Fibroblast of lung (primary cell): ENCODE measurements around the gene PPP2R2D. TPM values are rescaled to one million over a fixed set of nuclear protein-coding genes. Genes with fewer than 3 reads are reported as not detected.

ENCODE experiments used
- DNase-seq, 2 donors: peaks; one replicate each; pipeline versions ENCODE4 v3.0.0 to v3.0.0-alpha.2; 2010; ENCODE audit warnings: low read depth in 2 of 2
- H2AFZ ChIP-seq: 2 replicates; pipeline ENCODE4 v1.5.1; 2012; ENCODE audit warnings: low read length, control low read depth, inconsistent platforms
- H3K27ac ChIP-seq: 2 replicates; pipeline ENCODE4 v1.5.1; 2011; ENCODE audit warnings: low read length, control low read depth; ENCODE audit not compliant: insufficient read depth
- H3K27me3 ChIP-seq: 2 replicates; pipeline ENCODE4 v1.5.1; 2011; ENCODE audit warnings: mild to moderate bottlenecking, low read length; ENCODE audit not compliant: control insufficient read depth, insufficient read depth
- H3K36me3 ChIP-seq: 2 replicates; pipeline ENCODE4 v1.5.1; 2011; ENCODE audit warnings: low read length; ENCODE audit not compliant: control insufficient read depth, insufficient read depth
- H3K4me1 ChIP-seq: 2 replicates; pipeline ENCODE4 v1.5.1; 2011; ENCODE audit warnings: low read length; ENCODE audit not compliant: control insufficient read depth, insufficient read depth; ENCODE audit errors: extremely low read depth
- H3K4me2 ChIP-seq: 2 replicates; pipeline ENCODE4 v1.5.1; 2011; ENCODE audit warnings: low read length, control low read depth; ENCODE audit not compliant: insufficient read depth; ENCODE audit errors: extremely low read depth
- H3K4me3 ChIP-seq, 4 experiments: fragments of 200-600 bp in 1 of 4; sonication (generic) in 1 of 4; replicated peaks in 1 of 4; 2 replicates each; pipeline ENCODE4 v1.5.1; 2011 to 2016; ENCODE audit warnings: low read length in 4 of 4, low read depth in 3 of 4, mild to moderate bottlenecking in 3 of 4, control low read depth in 2 of 4, inconsistent platforms in 1 of 4, mixed read lengths in 1 of 4; ENCODE audit not compliant: insufficient read depth in 1 of 4; ENCODE audit errors: control extremely low read depth in 1 of 4
- H3K79me2 ChIP-seq: 2 replicates; pipeline ENCODE4 v1.5.1; 2012; ENCODE audit warnings: mild to moderate bottlenecking, low read length, inconsistent platforms; ENCODE audit not compliant: control insufficient read depth, insufficient read depth
- H3K9ac ChIP-seq: 2 replicates; pipeline ENCODE4 v1.5.1; 2011; ENCODE audit warnings: mild to moderate bottlenecking, low read length, control low read depth; ENCODE audit not compliant: insufficient read depth
- H3K9me3 ChIP-seq: 2 replicates; pipeline ENCODE4 v1.5.1; 2012; ENCODE audit warnings: low read depth, low read length; ENCODE audit not compliant: control insufficient read depth, insufficient read depth
- H4K20me1 ChIP-seq: 2 replicates; pipeline ENCODE4 v1.5.1; 2011; ENCODE audit warnings: low read length; ENCODE audit not compliant: control insufficient read depth, insufficient read depth; ENCODE audit errors: extremely low read depth
- CTCF ChIP-seq, 2 donors: IDR thresholded peaks in 1 of 2; conservative IDR thresholded peaks in 1 of 2; 1 replicate in 1 of 2; 2 replicates in 1 of 2; pipeline ENCODE4 v1.5.1; 2011 to 2012; ENCODE audit warnings: low read length in 2 of 2, control low read depth in 1 of 2, inconsistent platforms in 1 of 2, low read depth in 1 of 2, mild to moderate bottlenecking in 1 of 2
- EZH2 ChIP-seq: IDR thresholded peaks from 2 replicates; pipeline ENCODE4 v1.5.1; 2012; ENCODE audit warnings: low read length, control low read depth, mild to moderate bottlenecking; ENCODE audit errors: missing control alignments
- polyA plus RNA-seq, 2 donors: library from polyadenylated mRNA; depleted of rRNA in 1 of 2; stranded (reverse) in 1 of 2; unstranded in 1 of 2; fragments of >200 nt; gene quantifications; 2 replicates each; pipeline ENCODE4 v1.2.1, GENCODE V29; 2011 to 2012; ENCODE audit warnings: missing spikeins in 1 of 2
- total RNA-seq: library from RNA; depleted of rRNA; stranded (reverse); fragments of >200 nt; gene quantifications from 2 replicates; pipeline ENCODE4 v1.2.1, GENCODE V29; 2014

PPP2R2D gene
- total and polyA plus RNA-seq, 2 donors (not counting 1 experiment from before 2014, with no cell fraction given): 23.3 to 25.4 TPM

- no peaks in the 10 kb centered on the region for H4K20me1 ChIP-seq
- no peaks in the 10 kb centered on the region for H3K27me3 ChIP-seq
- H3K9me3 ChIP-seq: no peaks in the 10 kb centered on the region
Observed at GRCh38 chr10:131930586-131931330, 29.9 kb downstream of the PPP2R2D start.

GRCh38 chr10:131931981-131932380 is 31.2 kb downstream of the PPP2R2D start:
- no peak for DNase-seq

More at GRCh38 chr10:131930586-131931330, 29.9 kb downstream of the PPP2R2D start:
- peaks cover 9% of the 10 kb centered on the region for H3K4me1 ChIP-seq
- TF ChIP-seq CTCF (conservative IDR thresholded peaks at IDR 0.05 in 1 of 2, IDR thresholded peaks at IDR 0.05 in 1 of 2; ENCODE audit: low read depth in 1 of 2, low read length in 2 of 2): no peak
- TF ChIP-seq EZH2: no peak
- no peak overlapping the region for H3K9ac ChIP-seq
- H3K4me3 ChIP-seq: no peak overlapping the region
- H3K36me3 ChIP-seq: no peaks in the 10 kb centered on the region
- peaks cover 69% of the 10 kb centered on the region for H3K79me2 ChIP-seq
- DNase-seq: no peak
- no peak overlapping the region for H2AFZ ChIP-seq
- H3K4me2 ChIP-seq: no peak overlapping the region
- H3K27ac ChIP-seq: no peak overlapping the region

More at GRCh38 chr10:131931981-131932380, 31.2 kb downstream of the PPP2R2D start:
- TF ChIP-seq CTCF (conservative IDR thresholded peaks at IDR 0.05 in 1 of 2, IDR thresholded peaks at IDR 0.05 in 1 of 2; ENCODE audit: low read depth in 1 of 2, low read length in 2 of 2) (no peak), EZH2 (no peak)
- Histone ChIP-seq H3K9me3 (no peaks in the 10 kb centered on the region), H4K20me1 (no peaks in the 10 kb centered on the region), H3K36me3 (peaks cover 3% of the 10 kb centered on the region), H3K79me2 (peaks cover 60% of the 10 kb centered on the region), H3K27me3 (no peaks in the 10 kb centered on the region), H2AFZ (no peak overlapping the region), H3K4me1 (peaks cover 9% of the 10 kb centered on the region), H3K9ac (no peak overlapping the region), H3K4me3 (no peak overlapping the region), H3K27ac (no peak overlapping the region), H3K4me2 (no peak overlapping the region)
